Epithelial cell of proximal tubule (primary cell): ENCODE measurements around the gene LILRA2. TPM values are rescaled to one million over a fixed set of nuclear protein-coding genes. Genes with fewer than 3 reads are reported as not detected.
"Not testable (repeated sequence)": the region's sequence is repeated elsewhere in the genome, so short reads cannot be mapped to it uniquely, and the experiment has no call there.

Source experiments
- DNase-seq: peaks from one replicate; pipeline ENCODE4 v3.0.0-alpha.2; 2011; ENCODE audit warnings: low read depth
- H3K4me3 ChIP-seq: 2 replicates; pipeline ENCODE4 v1.5.1; 2011; ENCODE audit warnings: low read depth, mild to moderate bottlenecking, low read length
- CTCF ChIP-seq: conservative IDR thresholded peaks from 2 replicates; pipeline ENCODE4 v1.5.1; 2012; ENCODE audit warnings: low read depth, mild to moderate bottlenecking, low read length
- total RNA-seq: library from RNA; depleted of rRNA; stranded (reverse); fragments of >200 nt; gene quantifications from 2 replicates; pipeline ENCODE4 v1.2.3, GENCODE V29; 2015

LILRA2 gene
- total RNA-seq, 1 donor from 2014 or later: not detected

GRCh38 chr19:54552913-54553310 is 20.7 kb upstream of the LILRA2 start:
- no peak for TF ChIP-seq CTCF
- no peak for DNase-seq
- no peak overlapping the region for H3K4me3 ChIP-seq

GRCh38 chr19:54554006-54554405 is 19.6 kb upstream of the LILRA2 start:
- no peak for DNase-seq
- TF ChIP-seq CTCF: no peak
- no peak overlapping the region for H3K4me3 ChIP-seq

- no peak for DNase-seq
- H3K4me3 ChIP-seq: no peak overlapping the region
- TF ChIP-seq CTCF: no peak
These were observed 18.7 kb upstream of the LILRA2 start for GRCh38 chr19:54554896-54555295.

- no peak for TF ChIP-seq CTCF
- DNase-seq: no peak
- H3K4me3 ChIP-seq: no peak overlapping the region
These were observed 17.4 kb upstream of the LILRA2 start for GRCh38 chr19:54556194-54556593.

GRCh38 chr19:54558339-54558738 is 15.3 kb upstream of the LILRA2 start:
- H3K4me3 ChIP-seq: no peak overlapping the region
- DNase-seq: no peak
- no peak for TF ChIP-seq CTCF

- no peak for TF ChIP-seq CTCF
- no peak for DNase-seq
- H3K4me3 ChIP-seq: no peak overlapping the region
These were observed 12.7 kb upstream of the LILRA2 start for GRCh38 chr19:54560881-54561385.

- no peak for DNase-seq
- TF ChIP-seq CTCF: no peak
- no peak overlapping the region for H3K4me3 ChIP-seq
These were observed 11.8 kb upstream of the LILRA2 start for GRCh38 chr19:54561840-54562239.

- DNase-seq, H3K4me3 ChIP-seq: not testable (repeated sequence)
These were observed 10.4 kb upstream of the LILRA2 start for GRCh38 chr19:54563206-54563605.
